Measurements from ENCODE around the gene WDR4. TPM values are rescaled to one million over a fixed set of nuclear protein-coding genes. Genes with fewer than 3 reads are reported as not detected.
A peak's percentile ranks its signal among the peaks of the same experiment; 100 is the strongest.

Gene WDR4
- total RNA-seq, 6 experiments from 2014 or later, result 6.3 to 10.5 (median 8.0) TPM

GRCh38 chr21:42829954-42830353 lies 49.4 kb downstream of the WDR4 start:
- DNase-seq, result peak in 1 of 3 donors; percentile 14
- no peak for ATAC-seq

GRCh38 chr21:42829417-42829816 lies 49.9 kb downstream of the WDR4 start:
- Histone ChIP-seq H3K27ac (no peak overlapping the region), H3K4me3 (no peak overlapping the region), H3K4me1 (peaks cover 0 to 5% (median 0%) of the 10 kb centered on the region in 4 donors), H3K27me3 (no peaks in the 10 kb centered on the region), H3K9me3 (no peaks in the 10 kb centered on the region), H3K36me3 (no peaks in the 10 kb centered on the region)
- intact Hi-C loops (cut with DNase I), result no loop called here
- ATAC-seq, result no peak
- TF ChIP-seq POLR2A (IDR thresholded peaks at IDR 0.05) (no peak), CTCF (IDR thresholded peaks at IDR 0.05) (no peak)
- 85% methylated on average over 9 of the region's 9 CpGs for WGBS (ENCODE audit: insufficient coverage, low coverage, low lambda C conversion rate, missing lambda C conversion rate)
- DNase-seq, result peak in 1 of 3 donors; percentile 28

More at GRCh38 chr21:42829954-42830353, 49.4 kb downstream of the WDR4 start:
- H3K36me3 ChIP-seq, result no peaks in the 10 kb centered on the region
- TF ChIP-seq CTCF (IDR thresholded peaks at IDR 0.05) (no peak), POLR2A (IDR thresholded peaks at IDR 0.05) (no peak)
- H3K4me3 ChIP-seq, result no peak overlapping the region
- no peaks in the 10 kb centered on the region for H3K27me3 ChIP-seq
- no peak overlapping the region for H3K27ac ChIP-seq
- H3K4me1 ChIP-seq, result peaks cover 0 to 5% (median 0%) of the 10 kb centered on the region in 4 donors
- intact Hi-C loops (cut with DNase I), result loop anchor here in 1 of 2 donors (10.0 kb wide), 1 partner anchor 175 kb away; the partner anchor contains the start of gene PDE9A
- 93% methylated on average over 4 of the region's 4 CpGs for WGBS (ENCODE audit: insufficient coverage, low coverage, low lambda C conversion rate, missing lambda C conversion rate)
- H3K9me3 ChIP-seq, result no peaks in the 10 kb centered on the region

GRCh38 chr21:42827588-42827987 lies 51.8 kb downstream of the WDR4 start:
- TF ChIP-seq POLR2A (IDR thresholded peaks at IDR 0.05) (no peak), CTCF (IDR thresholded peaks at IDR 0.05) (no peak)
- H3K9me3 ChIP-seq, result no peaks in the 10 kb centered on the region
- 84% methylated on average over 2 of the region's 2 CpGs for WGBS (ENCODE audit: insufficient coverage, low coverage, low lambda C conversion rate, missing lambda C conversion rate)
- DNase-seq (no peak), ATAC-seq (no peak)
- H3K4me1 ChIP-seq, result no peaks in the 10 kb centered on the region
- H3K4me3 ChIP-seq, result no peak overlapping the region
- intact Hi-C loops (cut with DNase I), result no loop called here
- no peaks in the 10 kb centered on the region for H3K36me3 ChIP-seq
- H3K27ac ChIP-seq, result no peak overlapping the region
- no peaks in the 10 kb centered on the region for H3K27me3 ChIP-seq

GRCh38 chr21:42820616-42821465 lies 58.5 kb downstream of the WDR4 start:
- H3K27me3 ChIP-seq, result no peaks in the 10 kb centered on the region
- TF ChIP-seq POLR2A (IDR thresholded peaks at IDR 0.05), result no peak
- TF ChIP-seq CTCF (IDR thresholded peaks at IDR 0.05), result no peak
- H3K4me3 ChIP-seq, result no peak overlapping the region
- no peaks in the 10 kb centered on the region for H3K4me1 ChIP-seq
- H3K27ac ChIP-seq, result no peak overlapping the region
- no peaks in the 10 kb centered on the region for H3K36me3 ChIP-seq
- intact Hi-C loops (cut with DNase I), result no loop called here
- ATAC-seq (no peak), DNase-seq (no peak)
- H3K9me3 ChIP-seq, result no peaks in the 10 kb centered on the region
- WGBS (ENCODE audit: insufficient coverage, low coverage, low lambda C conversion rate, missing lambda C conversion rate), result 63% methylated on average over 3 of the region's 8 CpGs
